DOHH2 (cell line): ENCODE measurements around the gene PCDH15.

ENCODE experiments used
- CTCF ChIP-seq: fragments of 200-600 bp; sonication (generic); IDR thresholded peaks from one replicate; pipeline ENCODE4 v1.5.1; 2014; ENCODE audit warnings: antibody characterized with exemption, mild to moderate bottlenecking, low read depth, low read length; ENCODE audit not compliant: poor library complexity, severe bottlenecking
- EZH2phosphoT487 ChIP-seq: fragments of 200-600 bp; sonication (generic); IDR thresholded peaks from 2 replicates; pipeline ENCODE4 v1.6.1; 2017; ENCODE audit warnings: borderline replicate concordance, mild to moderate bottlenecking, antibody characterized with exemption, low read length, moderate library complexity, mixed read lengths

- TF ChIP-seq CTCF (no peak), EZH2phosphoT487 (no peak)
Observed at GRCh38 chr10:53957401-53957800, 843.6 kb downstream of the PCDH15 start.
